Measurements from ENCODE around the gene CCDC191. TPM values are rescaled to one million over a fixed set of nuclear protein-coding genes. Genes with fewer than 3 reads are reported as not detected.

The CCDC191 gene
- 10 to 100 TPM in 1 of 4 donors, 1 to 10 TPM in 3; 3.3 to 25.6 (median 7.4) TPM for total RNA-seq

- Histone ChIP-seq H3K4me3 (peak within 1 kb of the TSS; percentile 59 to 72 (median 64)), H3K36me3 (no peaks in the 10 kb centered on the region), H3K4me1 (peaks cover 0 to 11% (median 3%) of the 10 kb centered on the region in 4 donors), H3K27ac (peak within 1 kb of the TSS; percentile 67 to 84 (median 81)), H3K9me3 (no peaks in the 10 kb centered on the region), H3K27me3 (no peaks in the 10 kb centered on the region)
- TF ChIP-seq, protein P1, sequence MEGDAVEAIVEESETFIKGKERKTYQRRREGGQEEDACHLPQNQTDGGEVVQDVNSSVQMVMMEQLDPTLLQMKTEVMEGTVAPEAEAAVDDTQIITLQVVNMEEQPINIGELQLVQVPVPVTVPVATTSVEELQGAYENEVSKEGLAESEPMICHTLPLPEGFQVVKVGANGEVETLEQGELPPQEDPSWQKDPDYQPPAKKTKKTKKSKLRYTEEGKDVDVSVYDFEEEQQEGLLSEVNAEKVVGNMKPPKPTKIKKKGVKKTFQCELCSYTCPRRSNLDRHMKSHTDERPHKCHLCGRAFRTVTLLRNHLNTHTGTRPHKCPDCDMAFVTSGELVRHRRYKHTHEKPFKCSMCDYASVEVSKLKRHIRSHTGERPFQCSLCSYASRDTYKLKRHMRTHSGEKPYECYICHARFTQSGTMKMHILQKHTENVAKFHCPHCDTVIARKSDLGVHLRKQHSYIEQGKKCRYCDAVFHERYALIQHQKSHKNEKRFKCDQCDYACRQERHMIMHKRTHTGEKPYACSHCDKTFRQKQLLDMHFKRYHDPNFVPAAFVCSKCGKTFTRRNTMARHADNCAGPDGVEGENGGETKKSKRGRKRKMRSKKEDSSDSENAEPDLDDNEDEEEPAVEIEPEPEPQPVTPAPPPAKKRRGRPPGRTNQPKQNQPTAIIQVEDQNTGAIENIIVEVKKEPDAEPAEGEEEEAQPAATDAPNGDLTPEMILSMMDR (IDR thresholded peaks at IDR 0.05) = no peak
- peak in 1 of 2 donors; percentile 21 for TF ChIP-seq POLR2A (IDR thresholded peaks at IDR 0.05)
- peak; percentile 96 to 100 (median 99) for DNase-seq
These were observed at the start of gene CCDC191, which contains the start of gene QTRT2 for GRCh38 chr3:114056130-114057010. Gene CCDC191 (minus strand): TSS chr3:114056526. CDS start chr3:114056466, 60 bp downstream. Gene QTRT2 (plus strand): TSS chr3:114056737. CDS start chr3:114065258, 8,521 bp downstream.

DNA sequence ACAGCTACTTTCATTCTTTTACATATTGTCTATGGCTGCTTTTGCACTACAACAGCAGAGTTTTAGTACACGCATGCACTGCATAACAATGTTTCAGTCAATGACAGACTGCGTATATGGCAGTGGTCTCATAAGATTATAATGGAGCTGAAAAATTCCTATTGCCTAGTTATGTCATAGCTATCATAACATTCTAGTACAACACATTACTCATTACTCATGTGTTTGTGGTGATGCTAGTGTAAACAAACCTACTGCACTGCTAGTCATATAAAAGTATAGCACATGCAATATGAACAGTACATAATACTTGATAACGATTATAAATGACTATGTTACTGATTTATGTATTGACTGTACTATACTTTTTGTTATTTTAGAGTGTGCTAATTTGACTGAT lies 48.1 kb upstream of the CCDC191 start:
- no peak overlapping the region for H3K27ac ChIP-seq
- no peaks in the 10 kb centered on the region for H3K27me3 ChIP-seq
- no peak for DNase-seq
- H3K9me3 ChIP-seq = no peaks in the 10 kb centered on the region
- no peaks in the 10 kb centered on the region for H3K36me3 ChIP-seq
- TF ChIP-seq POLR2A (IDR thresholded peaks at IDR 0.05) = no peak
- TF ChIP-seq, protein P1 (IDR thresholded peaks at IDR 0.05) = no peak
- H3K4me1 ChIP-seq = no peaks in the 10 kb centered on the region
- H3K4me3 ChIP-seq = no peak overlapping the region

- no peaks in the 10 kb centered on the region for H3K36me3 ChIP-seq
- no peak for DNase-seq
- no peak overlapping the region for H3K4me3 ChIP-seq
- H3K9me3 ChIP-seq = no peaks in the 10 kb centered on the region
- no peaks in the 10 kb centered on the region for H3K27me3 ChIP-seq
- no peak overlapping the region for H3K27ac ChIP-seq
- no peaks in the 10 kb centered on the region for H3K4me1 ChIP-seq
- no peak for TF ChIP-seq POLR2A (IDR thresholded peaks at IDR 0.05)
- TF ChIP-seq, protein P1 (IDR thresholded peaks at IDR 0.05) = no peak
These were observed 47.5 kb upstream of the CCDC191 start for GRCh38 chr3:114103858-114104257.

DNA sequence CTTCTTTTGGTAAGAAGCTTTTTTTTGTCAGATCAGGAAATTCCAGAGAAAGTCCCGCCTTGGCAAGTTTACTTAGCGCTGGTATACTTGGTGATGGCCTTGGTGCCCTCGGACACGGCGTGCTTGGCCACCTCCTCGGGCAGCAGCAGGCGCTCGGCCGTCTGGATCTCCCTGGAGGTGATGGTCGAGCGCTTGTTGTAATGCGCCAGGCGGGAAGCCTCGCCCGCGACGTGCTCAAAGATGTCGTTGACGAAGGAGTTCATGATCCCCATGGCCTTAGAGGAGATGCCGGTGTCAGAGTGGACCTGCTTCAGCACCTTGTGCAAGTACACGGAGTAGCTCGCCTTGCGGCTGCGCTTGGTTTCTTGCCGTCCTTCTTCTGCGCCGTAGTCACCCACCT lies 46.9 kb upstream of the CCDC191 start:
- no peaks in the 10 kb centered on the region for H3K36me3 ChIP-seq
- H3K4me1 ChIP-seq = no peaks in the 10 kb centered on the region
- TF ChIP-seq, protein P1 (IDR thresholded peaks at IDR 0.05) = no peak
- TF ChIP-seq POLR2A (IDR thresholded peaks at IDR 0.05) = no peak
- no peak overlapping the region for H3K4me3 ChIP-seq
- no peaks in the 10 kb centered on the region for H3K27me3 ChIP-seq
- H3K9me3 ChIP-seq = no peaks in the 10 kb centered on the region
- no peak overlapping the region for H3K27ac ChIP-seq
- no peak for DNase-seq

GRCh38 chr3:114101101-114101500 lies 44.8 kb upstream of the CCDC191 start:
- Histone ChIP-seq H3K4me3 (no peak overlapping the region), H3K27ac (no peak overlapping the region), H3K36me3 (no peaks in the 10 kb centered on the region), H3K9me3 (no peaks in the 10 kb centered on the region), H3K27me3 (no peaks in the 10 kb centered on the region), H3K4me1 (no peaks in the 10 kb centered on the region)
- TF ChIP-seq, protein P1 (IDR thresholded peaks at IDR 0.05) = no peak
- no peak for TF ChIP-seq POLR2A (IDR thresholded peaks at IDR 0.05)
- DNase-seq = no peak

All from Peyer's patch (tissue), 4 donors.